Right hindlimb (tissue), 1 donor: ENCODE data around the gene CASZ1.

Source experiments
- DNase-seq: peaks from one replicate; pipeline ENCODE4 v3.0.0-alpha.2; 2018

CASZ1 gene

GRCh38 chr1:10591010-10591409 lies 205.4 kb downstream of the CASZ1 start:
- no peak for DNase-seq

GRCh38 chr1:10589074-10589473 lies 207.4 kb downstream of the CASZ1 start:
- no peak for DNase-seq

GRCh38 chr1:10588640-10589039 lies 207.8 kb downstream of the CASZ1 start:
- no peak for DNase-seq
